Measurements from ENCODE around the gene FBLIM1. TPM values are rescaled to one million over a fixed set of nuclear protein-coding genes. Genes with fewer than 3 reads are reported as not detected.

The FBLIM1 gene
- total RNA-seq, 1 experiment from 2014 or later: not detected

GRCh38 chr1:15727866-15728534, 30.6 kb upstream of the FBLIM1 start:
- no peak overlapping the region for H3K9ac ChIP-seq (ENCODE audit: low read length)
- H2AFZ ChIP-seq (ENCODE audit: low read length): no peak overlapping the region
- no peaks in the 10 kb centered on the region for H3K36me3 ChIP-seq (ENCODE audit: insufficient read depth, low read length)
- H3K4me1 ChIP-seq (ENCODE audit: low read length): no peaks in the 10 kb centered on the region
- no peaks in the 10 kb centered on the region for H3K9me2 ChIP-seq (replicated peaks; ENCODE audit: insufficient read depth, low read length)
- H3K27ac ChIP-seq (ENCODE audit: low read length): no peak overlapping the region
- H3K4me3 ChIP-seq (ENCODE audit: low read length): no peak overlapping the region
- H3K4me2 ChIP-seq (ENCODE audit: low read depth, low read length, poor library complexity, severe bottlenecking): no peak overlapping the region
- no peaks in the 10 kb centered on the region for H3K79me2 ChIP-seq (ENCODE audit: low read length)
- no peaks in the 10 kb centered on the region for H3K27me3 ChIP-seq (ENCODE audit: low read length)
- H4K20me1 ChIP-seq (ENCODE audit: insufficient read depth, low read depth, low read length): no peaks in the 10 kb centered on the region
- H3K9me3 ChIP-seq (ENCODE audit: low read length): no peaks in the 10 kb centered on the region
- DNase-seq: no peak

GRCh38 chr1:15728937-15729657, 29.5 kb upstream of the FBLIM1 start:
- no peaks in the 10 kb centered on the region for H3K4me1 ChIP-seq (ENCODE audit: low read length)
- no peaks in the 10 kb centered on the region for H3K9me2 ChIP-seq (replicated peaks; ENCODE audit: insufficient read depth, low read length)

GRCh38 chr1:15730423-15730822, 28.2 kb upstream of the FBLIM1 start:
- H3K4me2 ChIP-seq (ENCODE audit: low read depth, low read length, poor library complexity, severe bottlenecking): no peak overlapping the region
- H3K27ac ChIP-seq (ENCODE audit: low read length): no peak overlapping the region
- H2AFZ ChIP-seq (ENCODE audit: low read length): no peak overlapping the region
- no peaks in the 10 kb centered on the region for H3K9me2 ChIP-seq (replicated peaks; ENCODE audit: insufficient read depth, low read length)
- H3K4me1 ChIP-seq (ENCODE audit: low read length): no peaks in the 10 kb centered on the region
- H3K36me3 ChIP-seq (ENCODE audit: insufficient read depth, low read length): no peaks in the 10 kb centered on the region
- H4K20me1 ChIP-seq (ENCODE audit: insufficient read depth, low read depth, low read length): no peaks in the 10 kb centered on the region
- H3K9ac ChIP-seq (ENCODE audit: low read length): no peak overlapping the region
- H3K9me3 ChIP-seq (ENCODE audit: low read length): no peaks in the 10 kb centered on the region
- no peaks in the 10 kb centered on the region for H3K27me3 ChIP-seq (ENCODE audit: low read length)
- no peak for DNase-seq
- H3K79me2 ChIP-seq (ENCODE audit: low read length): no peaks in the 10 kb centered on the region
- no peak overlapping the region for H3K4me3 ChIP-seq (ENCODE audit: low read length)

More at GRCh38 chr1:15728937-15729657, 29.5 kb upstream of the FBLIM1 start:
- Histone ChIP-seq H3K4me2 (ENCODE audit: low read depth, low read length, poor library complexity, severe bottlenecking) (no peak overlapping the region), H3K9me3 (ENCODE audit: low read length) (no peaks in the 10 kb centered on the region), H4K20me1 (ENCODE audit: insufficient read depth, low read depth, low read length) (no peaks in the 10 kb centered on the region), H3K36me3 (ENCODE audit: insufficient read depth, low read length) (no peaks in the 10 kb centered on the region), H2AFZ (ENCODE audit: low read length) (no peak overlapping the region), H3K79me2 (ENCODE audit: low read length) (no peaks in the 10 kb centered on the region), H3K4me3 (ENCODE audit: low read length) (no peak overlapping the region), H3K9ac (ENCODE audit: low read length) (no peak overlapping the region), H3K27ac (ENCODE audit: low read length) (no peak overlapping the region), H3K27me3 (ENCODE audit: low read length) (no peaks in the 10 kb centered on the region)
- no peak for DNase-seq

GRCh38 chr1:15730936-15731335, 27.7 kb upstream of the FBLIM1 start:
- Histone ChIP-seq H3K79me2 (ENCODE audit: low read length) (no peaks in the 10 kb centered on the region), H4K20me1 (ENCODE audit: insufficient read depth, low read depth, low read length) (no peaks in the 10 kb centered on the region), H3K36me3 (ENCODE audit: insufficient read depth, low read length) (no peaks in the 10 kb centered on the region), H3K27ac (ENCODE audit: low read length) (no peak overlapping the region), H3K4me1 (ENCODE audit: low read length) (no peaks in the 10 kb centered on the region), H2AFZ (ENCODE audit: low read length) (no peak overlapping the region), H3K9me3 (ENCODE audit: low read length) (no peaks in the 10 kb centered on the region), H3K4me2 (ENCODE audit: low read depth, low read length, poor library complexity, severe bottlenecking) (no peak overlapping the region), H3K9me2 (replicated peaks; ENCODE audit: insufficient read depth, low read length) (no peaks in the 10 kb centered on the region), H3K9ac (ENCODE audit: low read length) (no peak overlapping the region), H3K4me3 (ENCODE audit: low read length) (no peak overlapping the region), H3K27me3 (ENCODE audit: low read length) (no peaks in the 10 kb centered on the region)
- no peak for DNase-seq

GRCh38 chr1:15731735-15732685, 26.6 kb upstream of the FBLIM1 start:
- H3K9ac ChIP-seq (ENCODE audit: low read length): no peak overlapping the region
- H4K20me1 ChIP-seq (ENCODE audit: insufficient read depth, low read depth, low read length): no peaks in the 10 kb centered on the region
- no peak overlapping the region for H3K4me2 ChIP-seq (ENCODE audit: low read depth, low read length, poor library complexity, severe bottlenecking)
- DNase-seq: no peak
- H3K79me2 ChIP-seq (ENCODE audit: low read length): no peaks in the 10 kb centered on the region
- no peak overlapping the region for H3K4me3 ChIP-seq (ENCODE audit: low read length)
- H3K9me3 ChIP-seq (ENCODE audit: low read length): no peaks in the 10 kb centered on the region
- H3K27me3 ChIP-seq (ENCODE audit: low read length): no peaks in the 10 kb centered on the region
- H3K9me2 ChIP-seq (replicated peaks; ENCODE audit: insufficient read depth, low read length): no peaks in the 10 kb centered on the region
- no peak overlapping the region for H3K27ac ChIP-seq (ENCODE audit: low read length)
- H2AFZ ChIP-seq (ENCODE audit: low read length): no peak overlapping the region
- no peaks in the 10 kb centered on the region for H3K4me1 ChIP-seq (ENCODE audit: low read length)
- no peaks in the 10 kb centered on the region for H3K36me3 ChIP-seq (ENCODE audit: insufficient read depth, low read length)

GRCh38 chr1:15732686-15733081, 25.9 kb upstream of the FBLIM1 start:
- no peaks in the 10 kb centered on the region for H3K4me1 ChIP-seq (ENCODE audit: low read length)
- no peaks in the 10 kb centered on the region for H3K9me3 ChIP-seq (ENCODE audit: low read length)
- no peaks in the 10 kb centered on the region for H4K20me1 ChIP-seq (ENCODE audit: insufficient read depth, low read depth, low read length)
- H3K4me2 ChIP-seq (ENCODE audit: low read depth, low read length, poor library complexity, severe bottlenecking): no peak overlapping the region
- H3K27ac ChIP-seq (ENCODE audit: low read length): no peak overlapping the region
- H3K79me2 ChIP-seq (ENCODE audit: low read length): no peaks in the 10 kb centered on the region
- H2AFZ ChIP-seq (ENCODE audit: low read length): no peak overlapping the region
- H3K27me3 ChIP-seq (ENCODE audit: low read length): no peaks in the 10 kb centered on the region
- H3K9me2 ChIP-seq (replicated peaks; ENCODE audit: insufficient read depth, low read length): no peaks in the 10 kb centered on the region
- no peaks in the 10 kb centered on the region for H3K36me3 ChIP-seq (ENCODE audit: insufficient read depth, low read length)
- no peak overlapping the region for H3K9ac ChIP-seq (ENCODE audit: low read length)
- no peak for DNase-seq
- H3K4me3 ChIP-seq (ENCODE audit: low read length): no peak overlapping the region

GRCh38 chr1:15733218-15733725, 25.3 kb upstream of the FBLIM1 start:
- H3K27me3 ChIP-seq (ENCODE audit: low read length): no peaks in the 10 kb centered on the region
- H3K9ac ChIP-seq (ENCODE audit: low read length): no peak overlapping the region

More at GRCh38 chr1:15733218-15733725, 25.3 kb upstream of the FBLIM1 start:
- no peak for DNase-seq
- H3K79me2 ChIP-seq (ENCODE audit: low read length): no peaks in the 10 kb centered on the region
- H3K9me3 ChIP-seq (ENCODE audit: low read length): no peaks in the 10 kb centered on the region
- no peak overlapping the region for H3K4me3 ChIP-seq (ENCODE audit: low read length)
- no peaks in the 10 kb centered on the region for H3K36me3 ChIP-seq (ENCODE audit: insufficient read depth, low read length)
- no peak overlapping the region for H2AFZ ChIP-seq (ENCODE audit: low read length)
- no peaks in the 10 kb centered on the region for H4K20me1 ChIP-seq (ENCODE audit: insufficient read depth, low read depth, low read length)
- H3K9me2 ChIP-seq (replicated peaks; ENCODE audit: insufficient read depth, low read length): no peaks in the 10 kb centered on the region
- H3K27ac ChIP-seq (ENCODE audit: low read length): no peak overlapping the region
- no peaks in the 10 kb centered on the region for H3K4me1 ChIP-seq (ENCODE audit: low read length)
- no peak overlapping the region for H3K4me2 ChIP-seq (ENCODE audit: low read depth, low read length, poor library complexity, severe bottlenecking)
